PFSK-1 (cell line): ENCODE results near the gene ACP1.

Source experiments
- POLR2AphosphoS5 ChIP-seq: IDR thresholded peaks from 2 replicates; pipeline ENCODE4 v1.6.1; 2012; ENCODE audit warnings: low read depth, mild to moderate bottlenecking, control low read depth, low read length, moderate library complexity
- TF ChIP-seq, protein P1 (sequence below), 2 experiments: IDR thresholded peaks; 2 replicates each; pipeline versions ENCODE4 v1.6.1 to v1.8.0; 2011 to 2012; ENCODE audit warnings: low read depth in 2 of 2, low read length in 2 of 2, control low read depth in 1 of 2, inconsistent platforms in 1 of 2, mild to moderate bottlenecking in 1 of 2, moderate library complexity in 1 of 2; ENCODE audit not compliant: insufficient read depth in 1 of 2

DNA sequence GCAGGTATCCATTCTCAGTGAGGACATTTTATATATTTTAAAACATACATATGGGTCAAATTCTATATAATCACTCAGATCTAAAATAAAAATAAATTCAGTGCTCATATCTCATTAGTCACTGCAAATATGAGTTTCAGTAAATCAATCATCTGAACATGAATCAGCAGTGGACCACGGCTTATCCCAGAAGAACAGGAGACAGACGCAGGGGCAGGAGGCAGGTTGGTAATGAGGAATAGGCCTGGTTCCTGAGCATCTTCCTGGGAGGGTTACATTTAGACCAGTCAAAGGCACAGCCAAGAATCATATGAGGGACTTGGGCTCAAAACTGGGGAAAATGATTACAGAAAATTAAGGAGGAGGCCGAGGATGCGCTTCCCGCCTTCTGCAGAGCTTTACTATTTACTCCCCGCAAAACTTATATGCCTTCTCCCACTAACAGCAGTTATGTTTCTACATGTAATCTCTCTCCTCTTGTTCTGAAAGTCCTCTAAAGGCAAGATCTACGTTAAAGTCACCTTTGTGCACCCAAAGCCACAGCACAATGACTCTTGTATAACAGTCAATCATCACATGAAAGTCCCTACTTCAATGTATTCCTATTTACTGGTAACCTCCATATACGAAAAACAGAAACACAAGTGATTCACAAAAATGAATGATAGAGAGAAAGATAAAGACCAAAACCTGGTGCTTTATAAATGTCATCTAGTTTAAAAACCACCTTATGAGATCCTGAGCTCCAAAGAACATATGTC lies 36.0 kb upstream of the ACP1 start:
- TF ChIP-seq POLR2AphosphoS5: no peak
- TF ChIP-seq, protein P1, sequence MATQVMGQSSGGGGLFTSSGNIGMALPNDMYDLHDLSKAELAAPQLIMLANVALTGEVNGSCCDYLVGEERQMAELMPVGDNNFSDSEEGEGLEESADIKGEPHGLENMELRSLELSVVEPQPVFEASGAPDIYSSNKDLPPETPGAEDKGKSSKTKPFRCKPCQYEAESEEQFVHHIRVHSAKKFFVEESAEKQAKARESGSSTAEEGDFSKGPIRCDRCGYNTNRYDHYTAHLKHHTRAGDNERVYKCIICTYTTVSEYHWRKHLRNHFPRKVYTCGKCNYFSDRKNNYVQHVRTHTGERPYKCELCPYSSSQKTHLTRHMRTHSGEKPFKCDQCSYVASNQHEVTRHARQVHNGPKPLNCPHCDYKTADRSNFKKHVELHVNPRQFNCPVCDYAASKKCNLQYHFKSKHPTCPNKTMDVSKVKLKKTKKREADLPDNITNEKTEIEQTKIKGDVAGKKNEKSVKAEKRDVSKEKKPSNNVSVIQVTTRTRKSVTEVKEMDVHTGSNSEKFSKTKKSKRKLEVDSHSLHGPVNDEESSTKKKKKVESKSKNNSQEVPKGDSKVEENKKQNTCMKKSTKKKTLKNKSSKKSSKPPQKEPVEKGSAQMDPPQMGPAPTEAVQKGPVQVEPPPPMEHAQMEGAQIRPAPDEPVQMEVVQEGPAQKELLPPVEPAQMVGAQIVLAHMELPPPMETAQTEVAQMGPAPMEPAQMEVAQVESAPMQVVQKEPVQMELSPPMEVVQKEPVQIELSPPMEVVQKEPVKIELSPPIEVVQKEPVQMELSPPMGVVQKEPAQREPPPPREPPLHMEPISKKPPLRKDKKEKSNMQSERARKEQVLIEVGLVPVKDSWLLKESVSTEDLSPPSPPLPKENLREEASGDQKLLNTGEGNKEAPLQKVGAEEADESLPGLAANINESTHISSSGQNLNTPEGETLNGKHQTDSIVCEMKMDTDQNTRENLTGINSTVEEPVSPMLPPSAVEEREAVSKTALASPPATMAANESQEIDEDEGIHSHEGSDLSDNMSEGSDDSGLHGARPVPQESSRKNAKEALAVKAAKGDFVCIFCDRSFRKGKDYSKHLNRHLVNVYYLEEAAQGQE (IDR thresholded peaks at IDR 0.05; ENCODE audit: insufficient read depth in 1 of 2, low read depth in 2 of 2, low read length in 2 of 2): no peak
